Measurements from ENCODE around the gene KCNJ15. TPM values are rescaled to one million over a fixed set of nuclear protein-coding genes. Genes with fewer than 3 reads are reported as not detected.

KCNJ15 gene
- polyA plus RNA-seq, 3 donors: 4.5 to 26.5 (median 8.0) TPM

DNA sequence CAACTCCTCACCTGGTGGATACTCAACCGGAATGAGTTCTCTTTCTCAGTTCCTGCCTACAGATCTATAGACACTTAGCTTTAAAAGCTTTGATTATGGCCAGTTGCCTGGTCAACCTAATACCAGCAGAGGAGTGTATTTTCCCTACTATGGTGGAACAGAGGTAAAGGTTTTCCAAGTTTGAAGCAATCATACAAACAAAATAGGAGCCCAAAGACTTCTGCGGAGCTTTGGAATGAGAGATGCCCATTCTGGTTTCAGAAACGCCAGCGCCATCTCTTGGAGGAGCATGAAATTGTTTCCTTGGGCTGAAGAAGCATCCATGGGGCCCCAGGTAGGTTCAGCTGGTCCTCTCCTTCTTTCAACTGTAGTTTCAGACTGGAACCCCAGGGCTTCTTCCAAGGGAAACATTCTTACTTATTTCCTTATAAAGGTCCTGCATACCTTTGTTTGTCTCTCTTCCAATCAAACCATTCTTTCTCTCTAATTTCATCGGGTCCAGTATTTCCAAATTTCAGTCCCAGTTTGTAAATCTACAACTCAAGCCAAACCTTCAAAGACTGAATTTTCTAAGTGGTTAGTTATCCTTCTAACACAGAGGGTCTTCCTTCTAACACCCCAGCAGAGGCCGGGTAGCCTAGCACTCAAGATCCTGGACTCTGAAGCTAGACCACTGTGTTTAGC lies 95.9 kb downstream of the KCNJ15 start:
- peaks cover 25 to 28% of the 10 kb centered on the region in 2 donors for H3K4me1 ChIP-seq (ENCODE audit: control insufficient read depth in 1 of 2, insufficient read depth in 2 of 2, low read length in 2 of 2)
- H3K27me3 Mint-ChIP-seq (ENCODE audit: low read depth in 3 of 3): peaks cover 3 to 16% (median 4%) of the 10 kb centered on the region in 3 donors
- intact Hi-C loops (cut with micrococcal nuclease): loop anchor here (1.0 to 10.0 kb wide), 4 partner anchors 55 to 648 kb away; no protein-coding TSS in a partner anchor

DNA sequence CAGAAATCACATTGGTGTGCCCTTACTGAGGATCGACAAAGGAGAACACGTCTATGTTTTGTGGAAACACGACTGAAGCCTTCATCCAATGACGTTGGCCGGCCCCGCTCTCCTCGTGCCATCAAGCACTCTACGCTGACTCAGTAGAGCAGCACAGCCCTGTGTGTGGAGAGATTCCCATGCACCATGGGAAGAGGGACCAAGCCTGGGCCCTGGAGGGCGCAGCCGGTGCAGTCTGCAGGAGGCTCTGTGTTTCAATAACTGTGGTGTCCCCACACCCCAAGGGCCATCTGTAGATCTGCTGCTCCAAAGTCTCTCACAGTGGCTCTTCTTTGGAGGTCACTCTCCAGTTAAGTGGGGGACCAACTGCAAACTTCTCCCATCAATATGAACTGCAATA lies 97.4 kb downstream of the KCNJ15 start:
- Histone ChIP-seq H3K4me3 (replicated peaks in 1 of 3; ENCODE audit: low read depth in 2 of 3, low read length in 3 of 3) (no peak overlapping the region), H3K36me3 (replicated peaks in 1 of 2; ENCODE audit: control insufficient read depth in 1 of 2, insufficient read depth in 2 of 2, low read length in 2 of 2) (no peaks in the 10 kb centered on the region), H3K27ac (ENCODE audit: low read depth in 1 of 2, low read length in 2 of 2) (no peak overlapping the region), H3K9me3 (replicated peaks in 1 of 2; ENCODE audit: control insufficient read depth in 1 of 2, insufficient read depth in 1 of 2, low read length in 2 of 2) (no peaks in the 10 kb centered on the region), H3K4me2 (replicated peaks; ENCODE audit: extremely low read depth, low read length, poor library complexity, severe bottlenecking) (no peak overlapping the region), H3K4me1 (ENCODE audit: control insufficient read depth in 1 of 2, insufficient read depth in 2 of 2, low read length in 2 of 2) (peaks cover 25 to 28% of the 10 kb centered on the region in 2 donors), H3K27me3 (ENCODE audit: control insufficient read depth in 2 of 2, insufficient read depth in 2 of 2, low read length in 2 of 2) (no peaks in the 10 kb centered on the region), H3K9ac (ENCODE audit: insufficient read depth, low read length, poor library complexity, severe bottlenecking) (no peak overlapping the region), H3K79me2 (ENCODE audit: insufficient read depth, low read length) (no peaks in the 10 kb centered on the region), H2AFZ (ENCODE audit: insufficient read depth, low read depth, low read length, poor library complexity, severe bottlenecking) (peak overlapping the region; percentile 31), H4K20me1 (ENCODE audit: insufficient read depth, low read length) (no peaks in the 10 kb centered on the region)
- 97% methylated on average over 10 of the region's 10 CpGs for WGBS (ENCODE audit: insufficient coverage)
- no peak for DNase-seq
- H3K4me1 Mint-ChIP-seq: peaks cover 35% of the 10 kb centered on the region
- H3K9me3 Mint-ChIP-seq: peaks cover 0 to 3% (median 1%) of the 10 kb centered on the region in 7 donors
- peaks cover 0 to 4% of the 10 kb centered on the region in 2 donors for H3K36me3 Mint-ChIP-seq
- intact Hi-C loops (cut with micrococcal nuclease): loop anchor here (1.0 to 10.0 kb wide), 3 partner anchors 57 to 649 kb away; no protein-coding TSS in a partner anchor
- TF ChIP-seq, protein P1, sequence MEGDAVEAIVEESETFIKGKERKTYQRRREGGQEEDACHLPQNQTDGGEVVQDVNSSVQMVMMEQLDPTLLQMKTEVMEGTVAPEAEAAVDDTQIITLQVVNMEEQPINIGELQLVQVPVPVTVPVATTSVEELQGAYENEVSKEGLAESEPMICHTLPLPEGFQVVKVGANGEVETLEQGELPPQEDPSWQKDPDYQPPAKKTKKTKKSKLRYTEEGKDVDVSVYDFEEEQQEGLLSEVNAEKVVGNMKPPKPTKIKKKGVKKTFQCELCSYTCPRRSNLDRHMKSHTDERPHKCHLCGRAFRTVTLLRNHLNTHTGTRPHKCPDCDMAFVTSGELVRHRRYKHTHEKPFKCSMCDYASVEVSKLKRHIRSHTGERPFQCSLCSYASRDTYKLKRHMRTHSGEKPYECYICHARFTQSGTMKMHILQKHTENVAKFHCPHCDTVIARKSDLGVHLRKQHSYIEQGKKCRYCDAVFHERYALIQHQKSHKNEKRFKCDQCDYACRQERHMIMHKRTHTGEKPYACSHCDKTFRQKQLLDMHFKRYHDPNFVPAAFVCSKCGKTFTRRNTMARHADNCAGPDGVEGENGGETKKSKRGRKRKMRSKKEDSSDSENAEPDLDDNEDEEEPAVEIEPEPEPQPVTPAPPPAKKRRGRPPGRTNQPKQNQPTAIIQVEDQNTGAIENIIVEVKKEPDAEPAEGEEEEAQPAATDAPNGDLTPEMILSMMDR (IDR thresholded peaks at IDR 0.05): no peak
- H3K4me3 Mint-ChIP-seq: no peak overlapping the region
- peak overlapping the region in 1 of 7 donors; percentile 42 for H3K27ac Mint-ChIP-seq
- H3K27me3 Mint-ChIP-seq (ENCODE audit: low read depth in 3 of 3): peaks cover 4 to 12% (median 4%) of the 10 kb centered on the region in 3 donors

More for the DNA sequence above, 95.9 kb downstream of the KCNJ15 start:
- Histone ChIP-seq H3K9me3 (replicated peaks in 1 of 2; ENCODE audit: control insufficient read depth in 1 of 2, insufficient read depth in 1 of 2, low read length in 2 of 2) (no peaks in the 10 kb centered on the region), H3K27ac (ENCODE audit: low read depth in 1 of 2, low read length in 2 of 2) (peak overlapping the region in 1 of 2 donors; percentile 86), H3K27me3 (ENCODE audit: control insufficient read depth in 2 of 2, insufficient read depth in 2 of 2, low read length in 2 of 2) (no peaks in the 10 kb centered on the region), H3K36me3 (replicated peaks in 1 of 2; ENCODE audit: control insufficient read depth in 1 of 2, insufficient read depth in 2 of 2, low read length in 2 of 2) (no peaks in the 10 kb centered on the region), H2AFZ (ENCODE audit: insufficient read depth, low read depth, low read length, poor library complexity, severe bottlenecking) (no peak overlapping the region), H3K4me3 (replicated peaks in 1 of 3; ENCODE audit: low read depth in 2 of 3, low read length in 3 of 3) (peak overlapping the region in 1 of 3 experiments; percentile 29), H3K79me2 (ENCODE audit: insufficient read depth, low read length) (no peaks in the 10 kb centered on the region), H3K4me2 (replicated peaks; ENCODE audit: extremely low read depth, low read length, poor library complexity, severe bottlenecking) (peak overlapping the region; percentile 27), H3K9ac (ENCODE audit: insufficient read depth, low read length, poor library complexity, severe bottlenecking) (peak overlapping the region; percentile 34), H4K20me1 (ENCODE audit: insufficient read depth, low read length) (no peaks in the 10 kb centered on the region)
- 33% methylated on average over 3 of the region's 6 CpGs for WGBS (ENCODE audit: insufficient coverage)
- Mint-ChIP-seq H3K36me3 (peaks cover 0 to 4% of the 10 kb centered on the region in 2 donors), H3K9me3 (peaks cover 0 to 2% (median under 1%) of the 10 kb centered on the region in 7 donors), H3K4me1 (peaks cover 35% of the 10 kb centered on the region), H3K4me3 (peak overlapping the region; percentile 13 to 35), H3K27ac (peak overlapping the region in 6 of 7 donors; percentile 83 to 94 (median 88))
- TF ChIP-seq, protein P1 (IDR thresholded peaks at IDR 0.05): peak; percentile 96
- peak; percentile 61 to 73 (median 67) for DNase-seq
